Hematopoietic multipotent progenitor cell (in vitro differentiated cells): Measurements from ENCODE around the gene PEDS1. TPM values are rescaled to one million over a fixed set of nuclear protein-coding genes. Genes with fewer than 3 reads are reported as not detected.
A peak's percentile ranks its signal among the peaks of the same experiment; 100 is the strongest.
"Not testable (repeated sequence)": the region's sequence is repeated elsewhere in the genome, so short reads cannot be mapped to it uniquely, and the experiment has no call there.

Experiments used
- DNase-seq, 3 donors: peaks; one replicate each; pipeline ENCODE4 v3.0.0-alpha.2; 2011 to 2015; ENCODE audit warnings: low read depth in 2 of 3, low spot score in 2 of 3
- total RNA-seq: library from RNA; depleted of rRNA; stranded (reverse); fragments of >200 nt; gene quantifications from one replicate; pipeline ENCODE4 v1.2.3, GENCODE V29; 2012

The PEDS1 gene
- total RNA-seq, 1 donor = 48.2 TPM

GRCh38 chr20:50138120-50138478, 15.4 kb downstream of the PEDS1 start:
- DNase-seq = no peak

- DNase-seq = not testable (repeated sequence)
Measured at GRCh38 chr20:50137702-50138101, 15.8 kb downstream of the PEDS1 start.

- no peak for DNase-seq
Measured at GRCh38 chr20:50136822-50137599, 16.5 kb downstream of the PEDS1 start.

- not testable (repeated sequence) for DNase-seq
Measured at GRCh38 chr20:50135157-50135556, 18.4 kb downstream of the PEDS1 start.

GRCh38 chr20:50133474-50134217, 19.9 kb downstream of the PEDS1 start:
- DNase-seq = no peak

GRCh38 chr20:50133041-50133440, 20.5 kb downstream of the PEDS1 start:
- no peak for DNase-seq

GRCh38 chr20:50130995-50131394, 22.5 kb downstream of the PEDS1 start:
- DNase-seq = no peak

- DNase-seq = no peak
Measured at GRCh38 chr20:50130356-50130723, 23.2 kb downstream of the PEDS1 start.

- DNase-seq = no peak
Measured at GRCh38 chr20:50129662-50130355, 23.7 kb downstream of the PEDS1 start.

GRCh38 chr20:50128520-50128905, 25.0 kb downstream of the PEDS1 start:
- no peak for DNase-seq

- no peak for DNase-seq
Measured at GRCh38 chr20:50127587-50128519, 25.7 kb downstream of the PEDS1 start.

- no peak for DNase-seq
Measured at GRCh38 chr20:50126662-50127061, 26.9 kb downstream of the PEDS1 start.

- no peak for DNase-seq
Measured at GRCh38 chr20:50125279-50125678, 28.2 kb downstream of the PEDS1 start.

GRCh38 chr20:50124496-50124895, 29.0 kb downstream of the PEDS1 start:
- DNase-seq = no peak

GRCh38 chr20:50123418-50123817, 30.1 kb downstream of the PEDS1 start:
- no peak for DNase-seq

- no peak for DNase-seq
Measured at GRCh38 chr20:50122763-50123162, 30.8 kb downstream of the PEDS1 start.

- DNase-seq = peak in 1 of 3 donors; percentile 27
Measured at GRCh38 chr20:50121858-50122271, 31.7 kb downstream of the PEDS1 start.

GRCh38 chr20:50120935-50121693, 32.4 kb downstream of the PEDS1 start:
- peak; percentile 32 to 85 (median 78) for DNase-seq

GRCh38 chr20:50118203-50118602, 35.3 kb downstream of the PEDS1 start:
- DNase-seq = no peak
